GM19239 (cell line): ENCODE measurements around the gene XIRP2.

Source experiments
- DNase-seq: peaks from one replicate; pipeline ENCODE4 v3.0.0; 2011; ENCODE audit warnings: low spot score; ENCODE audit not compliant: insufficient read length
- FAIRE-seq: peaks from 2 replicates; lab custom pipeline; 2011; peaks lifted over from hg19 to GRCh38; lab: Jason Lieb, UNC

The XIRP2 gene

DNA sequence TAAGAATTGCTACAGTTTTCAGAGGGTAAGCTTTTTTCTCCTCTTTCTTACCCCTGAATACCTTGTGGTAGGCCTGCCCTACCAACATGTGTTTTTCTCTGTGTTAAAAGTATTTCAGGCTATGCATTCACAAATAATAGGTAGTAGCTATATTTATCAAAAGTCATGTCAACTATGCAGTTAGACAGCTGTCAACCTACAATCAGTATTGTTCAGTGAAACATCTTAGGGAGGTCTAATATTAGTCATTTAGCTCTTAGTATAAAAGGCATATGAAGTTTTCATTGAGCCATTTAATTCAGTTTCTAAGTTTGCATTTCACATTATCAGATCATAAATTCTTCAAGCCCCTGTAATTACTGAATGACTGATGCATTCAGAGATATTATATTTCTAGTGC, 36.7 kb downstream of the XIRP2 start:
- FAIRE-seq: no peak

DNA sequence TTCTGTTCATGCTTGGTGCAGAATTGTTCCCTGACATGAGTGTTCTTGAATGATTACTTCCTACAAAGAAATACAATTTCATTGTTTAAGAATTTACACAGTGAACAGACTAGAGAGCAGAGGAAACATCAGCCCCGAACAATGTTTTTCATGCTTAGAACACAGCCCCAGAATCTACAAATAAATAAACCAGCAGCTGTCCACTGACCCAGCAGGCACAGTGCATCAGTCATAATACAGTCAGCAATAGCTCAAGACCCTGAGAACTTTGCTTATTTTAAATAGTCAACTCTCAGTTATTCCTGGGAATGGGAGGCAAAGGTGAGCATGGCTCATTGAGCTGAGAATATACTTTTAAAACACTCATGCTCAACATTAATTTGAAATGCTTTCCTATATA, 38.4 kb downstream of the XIRP2 start:
- FAIRE-seq (no peak), DNase-seq (no peak)

More for the DNA sequence above, 36.7 kb downstream of the XIRP2 start:
- DNase-seq: no peak

DNA sequence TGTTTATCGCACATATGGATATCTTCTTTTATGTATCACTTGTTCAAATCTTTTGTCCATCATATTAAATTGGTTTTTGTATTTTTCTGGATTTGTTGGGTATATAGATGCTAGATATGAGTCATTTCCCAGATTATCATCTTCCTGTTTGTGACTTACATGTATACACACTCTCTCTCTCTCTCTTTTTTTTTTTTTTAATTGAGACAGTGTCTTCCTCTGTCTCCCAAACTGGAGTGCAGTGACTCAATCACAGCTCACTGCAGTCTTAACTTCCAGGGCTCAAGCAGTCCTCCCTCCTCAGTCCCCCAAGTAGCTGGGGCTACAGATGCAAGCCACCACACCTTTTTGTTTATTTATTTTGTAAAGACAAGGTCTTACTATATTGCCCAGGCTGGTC, 43.8 kb downstream of the XIRP2 start:
- FAIRE-seq (no peak), DNase-seq (no peak)

DNA sequence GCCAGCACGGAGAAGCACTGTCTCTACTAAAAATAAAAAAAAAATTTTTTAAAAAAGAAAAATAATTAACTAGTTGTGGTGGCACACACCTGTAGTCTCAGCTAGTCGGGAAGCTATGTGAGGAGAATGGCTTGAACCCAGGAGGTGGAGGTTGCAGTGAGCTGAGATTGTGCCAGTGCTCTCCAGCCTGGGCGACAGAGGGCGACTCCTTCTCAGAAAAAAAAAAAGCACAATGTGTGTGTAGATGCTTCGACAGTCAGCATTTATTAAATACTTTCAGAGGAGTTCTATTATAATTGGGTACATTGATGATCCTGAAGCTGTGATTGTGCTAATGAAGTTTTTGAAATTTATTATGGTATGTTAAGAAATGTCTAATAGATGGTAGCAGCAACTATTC, 46.5 kb downstream of the XIRP2 start:
- FAIRE-seq (no peak), DNase-seq (no peak)

DNA sequence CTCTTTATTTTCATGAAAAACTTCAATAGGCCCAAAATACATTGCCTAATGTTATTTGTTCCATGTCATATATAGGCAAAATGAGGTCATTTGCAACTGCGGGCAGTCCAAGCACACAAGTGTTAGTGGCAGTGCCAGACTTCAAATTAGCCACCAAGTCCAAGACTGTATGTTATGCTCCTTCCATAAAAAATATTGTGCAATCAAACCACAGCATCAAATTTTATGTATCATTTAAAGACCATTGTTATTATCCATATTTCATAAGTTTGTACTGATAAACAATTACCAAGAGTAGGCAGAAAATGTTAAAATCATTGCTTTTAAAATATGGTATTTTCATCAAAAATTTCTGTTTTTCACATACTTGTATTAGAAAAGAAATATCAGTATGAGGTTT, 54.1 kb downstream of the XIRP2 start:
- no peak for DNase-seq
- FAIRE-seq: no peak

DNA sequence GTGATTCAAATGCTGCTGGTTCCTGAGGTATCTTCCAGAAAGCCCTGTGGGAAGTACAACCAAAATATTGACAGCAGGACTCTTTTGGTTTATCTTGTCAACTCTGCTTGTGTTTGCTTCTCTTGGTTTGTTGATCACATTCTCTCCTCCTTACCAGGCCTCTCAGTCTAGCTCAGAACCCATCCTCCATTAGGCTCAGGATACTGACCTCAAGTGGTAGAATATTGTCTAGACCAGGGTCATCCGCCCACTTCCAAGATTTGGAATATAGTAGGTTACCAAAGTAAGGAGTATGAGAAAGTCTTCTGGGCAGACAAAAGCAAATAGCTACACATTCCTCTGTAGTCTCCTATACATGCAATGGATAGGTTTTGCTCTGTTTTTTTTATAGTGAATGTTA, 56.6 kb downstream of the XIRP2 start:
- DNase-seq (no peak), FAIRE-seq (no peak)

DNA sequence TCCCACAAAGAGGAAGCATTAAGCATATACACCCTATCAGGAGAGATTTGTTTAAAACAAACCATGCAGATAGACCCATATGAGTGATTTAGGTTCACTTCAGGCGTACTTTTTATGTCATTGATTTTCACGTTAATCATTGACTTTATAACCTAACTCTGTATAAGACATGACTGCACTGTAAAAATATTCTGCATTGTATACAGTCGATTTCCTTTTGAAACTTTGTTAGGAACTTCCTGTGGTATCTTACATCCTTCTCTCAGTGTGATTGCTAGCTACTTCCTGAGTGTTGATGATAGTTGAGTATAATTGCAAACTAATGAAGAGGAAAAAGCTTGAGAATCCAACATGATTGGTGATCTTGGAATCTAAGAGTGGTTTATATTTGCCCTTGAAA, 69.4 kb downstream of the XIRP2 start:
- FAIRE-seq (no peak), DNase-seq (no peak)

DNA sequence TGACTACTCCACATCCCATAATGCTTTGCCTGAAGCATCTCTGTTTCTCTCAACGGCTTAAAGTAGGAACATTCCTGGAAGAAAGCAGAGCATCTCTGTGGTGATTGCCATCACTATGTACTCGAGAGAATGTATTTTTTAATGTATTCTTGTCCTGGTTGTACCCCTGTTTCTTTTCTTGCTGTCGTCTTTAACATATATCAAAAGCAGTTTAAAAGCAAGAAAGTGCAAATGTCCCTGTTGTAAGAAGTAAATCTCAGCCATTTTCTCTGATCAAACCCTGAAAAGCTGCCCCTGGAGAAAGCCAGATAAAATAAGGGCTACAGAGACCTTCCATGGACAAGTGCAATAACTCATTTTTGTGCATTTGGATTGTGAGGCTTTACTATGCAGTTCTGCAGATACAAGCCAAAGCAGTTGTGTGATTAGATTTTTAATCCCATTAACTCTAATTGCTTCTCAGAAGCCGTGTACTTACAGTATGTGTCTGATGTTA, 70.8 kb downstream of the XIRP2 start:
- no peak for DNase-seq
- FAIRE-seq: no peak

DNA sequence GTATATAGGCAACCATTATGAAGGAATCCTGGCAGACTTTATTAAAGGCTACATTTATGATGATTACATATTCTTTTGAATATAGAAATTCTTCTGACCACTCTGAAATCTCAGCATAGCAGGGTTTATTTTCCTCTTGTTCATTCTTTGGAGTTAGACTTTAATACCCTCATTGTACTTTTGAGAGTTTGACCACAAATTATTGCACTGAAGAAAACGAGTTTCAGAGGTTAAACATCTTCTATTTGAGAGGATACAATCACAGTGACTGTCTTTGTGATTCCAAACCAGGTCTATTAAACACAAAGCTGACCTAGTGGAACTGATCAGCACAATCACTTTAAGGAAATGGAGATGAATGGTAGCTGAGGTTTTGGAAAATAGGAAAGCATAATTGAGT, 71.3 kb downstream of the XIRP2 start:
- FAIRE-seq: no peak
- no peak for DNase-seq

DNA sequence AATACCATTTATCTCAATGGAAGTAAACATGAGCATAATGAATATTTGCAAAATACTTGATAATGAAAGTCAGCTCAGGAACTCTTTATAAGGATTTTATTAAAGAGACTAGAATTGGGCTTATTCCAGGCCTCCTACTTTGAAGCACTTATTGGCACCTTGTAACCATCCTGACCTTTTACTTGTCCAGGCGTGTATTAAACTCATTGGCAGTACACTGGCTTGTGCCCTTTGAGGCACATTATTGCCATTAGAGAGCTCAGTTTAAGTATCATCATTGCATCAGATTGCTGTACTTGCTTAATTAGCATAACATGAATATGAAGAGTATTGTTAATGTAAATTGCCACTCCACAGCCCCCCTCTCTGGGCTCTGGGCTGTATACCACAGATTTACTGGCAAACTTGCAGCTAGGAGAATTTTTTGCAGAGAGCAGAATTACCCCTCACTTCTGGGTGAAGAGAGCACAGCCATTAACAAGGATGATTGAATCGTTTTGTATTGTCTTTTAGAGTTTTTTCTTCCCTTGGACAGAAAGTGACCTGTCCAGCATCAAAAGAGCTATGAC, 72.5 kb downstream of the XIRP2 start:
- no peak for DNase-seq
- FAIRE-seq: no peak

DNA sequence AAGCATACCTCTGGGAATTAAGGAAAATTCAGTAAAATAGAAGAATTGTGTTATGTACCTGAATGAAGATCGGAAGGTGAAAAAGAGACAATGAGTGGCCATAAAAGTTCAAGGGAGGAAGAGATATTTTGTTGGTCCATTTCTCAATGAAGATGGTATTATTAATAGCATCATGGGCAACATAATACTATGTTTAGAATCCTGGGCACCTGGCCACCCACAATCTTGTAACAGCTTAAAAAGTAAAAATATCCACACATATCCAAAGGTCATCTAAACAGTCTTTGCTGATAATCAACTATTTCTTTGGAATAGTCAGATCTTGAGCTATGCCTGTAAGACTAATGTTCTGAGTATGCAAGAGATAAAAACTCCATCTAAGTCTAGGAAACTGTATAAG, 73.7 kb downstream of the XIRP2 start:
- FAIRE-seq: no peak
- no peak for DNase-seq

DNA sequence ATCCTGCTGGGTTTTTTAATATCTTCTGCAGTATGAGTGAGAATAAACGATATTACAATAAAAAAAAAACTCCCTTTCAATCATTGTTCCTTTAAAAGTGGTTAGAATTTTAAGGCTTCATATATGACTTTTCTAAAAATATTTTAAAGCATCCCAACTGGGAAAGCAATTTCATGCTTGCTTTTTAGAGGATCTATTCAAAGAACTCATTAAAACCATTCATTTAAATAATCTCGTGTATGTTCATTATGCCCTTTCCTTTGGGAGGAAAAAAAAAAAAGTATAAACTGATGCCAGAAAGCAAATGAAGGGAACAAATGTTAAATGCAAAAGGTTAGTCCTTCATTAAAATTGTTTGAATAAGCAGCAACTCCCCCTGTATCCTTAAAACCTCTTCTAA, 81.2 kb downstream of the XIRP2 start:
- no peak for FAIRE-seq
- no peak for DNase-seq

DNA sequence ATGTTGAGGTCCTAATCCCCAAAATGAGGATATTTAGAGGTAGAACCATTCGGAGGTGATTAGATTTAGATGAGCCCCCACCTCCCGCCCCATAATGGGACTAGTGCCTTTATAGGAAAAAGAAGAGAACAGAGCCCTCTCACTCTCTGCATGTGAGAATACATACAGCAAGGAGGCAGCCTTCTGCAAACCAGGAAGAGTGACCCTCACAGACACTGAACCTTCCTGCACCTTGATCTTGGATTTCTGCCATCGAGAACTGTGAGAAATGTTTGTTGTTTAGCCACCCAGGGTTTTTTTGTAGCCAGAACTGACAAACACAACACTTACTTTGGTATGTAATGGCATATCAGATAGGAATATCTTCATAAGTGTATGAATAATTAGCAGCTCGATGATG, 83.7 kb downstream of the XIRP2 start:
- no peak for FAIRE-seq
- no peak for DNase-seq

DNA sequence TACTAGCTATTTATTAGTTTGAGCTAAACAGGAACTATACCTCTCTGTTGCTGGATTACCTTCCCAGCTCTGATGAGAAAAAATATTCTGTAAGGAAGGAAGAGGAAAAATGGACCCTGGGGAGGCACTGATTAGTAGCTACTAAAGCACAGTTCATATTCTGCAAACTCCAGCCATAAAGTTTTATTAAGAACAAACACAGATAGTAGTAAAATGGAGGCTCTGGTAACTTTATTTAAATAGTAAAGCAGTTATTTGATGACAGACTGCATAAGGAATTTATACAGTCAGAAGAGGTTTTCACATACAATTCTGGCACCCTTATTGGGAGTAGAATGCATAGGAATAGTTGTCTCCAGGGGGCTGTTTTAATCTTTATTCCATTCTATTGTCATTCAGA, 84.1 kb downstream of the XIRP2 start:
- DNase-seq: no peak

DNA sequence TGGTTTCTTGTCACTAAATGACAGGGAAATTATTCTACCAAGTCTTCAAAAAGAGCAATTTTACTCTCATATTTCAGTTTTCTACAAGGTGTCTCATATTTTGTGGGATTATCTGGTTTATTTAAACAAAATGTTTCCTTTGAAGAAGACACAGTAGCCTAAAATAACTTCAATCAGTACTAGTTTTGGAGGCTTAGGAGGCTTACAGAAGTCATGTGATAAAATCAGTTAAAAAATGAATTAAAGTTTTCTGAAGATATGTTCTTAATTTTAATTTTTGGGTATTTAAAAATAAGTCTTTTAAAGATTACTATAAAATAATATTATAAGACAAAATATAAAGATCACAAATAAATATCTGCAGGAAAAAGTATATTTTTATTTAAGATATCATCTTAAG, 95.9 kb downstream of the XIRP2 start:
- FAIRE-seq: no peak

More for the DNA sequence above, 84.1 kb downstream of the XIRP2 start:
- no peak for FAIRE-seq

DNA sequence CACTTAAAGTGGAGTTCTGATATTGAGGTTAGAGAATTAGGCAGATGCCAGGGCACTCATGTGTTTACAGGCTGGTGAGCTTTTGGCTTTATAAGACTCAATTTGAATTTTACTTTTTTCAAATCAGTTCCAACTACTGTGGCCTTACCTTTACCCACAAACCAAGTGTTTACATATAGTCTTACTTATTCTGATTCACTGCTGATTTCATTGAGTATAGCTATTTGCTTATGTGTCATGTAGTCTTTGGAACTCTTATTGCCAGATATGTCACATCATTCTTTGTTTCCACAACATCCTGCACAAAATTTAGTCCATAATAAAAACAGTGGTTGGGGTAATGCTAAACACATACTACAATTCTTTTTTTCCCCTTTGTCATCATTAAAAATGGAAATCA, 96.5 kb downstream of the XIRP2 start:
- no peak for FAIRE-seq

More for the DNA sequence above, 95.9 kb downstream of the XIRP2 start:
- DNase-seq: no peak

DNA sequence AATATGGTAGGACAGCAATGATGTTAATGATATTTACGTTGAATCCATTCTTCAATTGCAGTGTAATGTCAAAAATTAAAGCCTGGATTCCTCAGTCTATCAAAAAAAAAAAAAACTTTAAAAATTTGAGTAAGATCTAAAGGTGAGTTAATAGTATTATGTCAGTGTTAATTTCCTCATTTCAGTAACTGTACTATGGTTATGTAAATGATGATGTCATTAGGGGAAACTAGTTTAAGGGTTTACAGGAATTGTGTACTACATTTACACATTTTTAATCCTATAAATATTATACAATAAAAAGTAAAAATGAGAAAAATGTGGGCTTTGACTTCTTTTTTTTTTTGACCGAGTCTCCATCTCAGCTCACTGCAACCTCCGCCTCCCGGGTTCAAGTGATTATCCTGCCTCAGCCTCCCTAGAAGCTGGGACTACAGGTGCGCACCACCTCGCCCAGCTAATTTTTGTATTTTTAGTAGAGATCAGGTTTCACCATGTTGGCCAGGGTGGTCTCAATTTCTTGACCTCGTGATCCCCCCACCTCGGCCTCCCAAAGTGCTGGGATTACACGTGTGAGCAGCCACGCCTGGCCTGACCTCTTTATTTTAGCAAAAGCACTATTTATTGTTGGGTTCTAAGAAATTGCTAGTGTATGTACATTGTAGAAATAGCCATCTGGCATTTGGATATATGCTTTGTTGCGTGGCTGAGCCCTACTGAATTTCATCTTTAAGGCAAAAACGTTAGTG, 106.5 kb downstream of the XIRP2 start:
- FAIRE-seq: no peak
- DNase-seq: no peak

More for the DNA sequence above, 96.5 kb downstream of the XIRP2 start:
- no peak for DNase-seq

DNA sequence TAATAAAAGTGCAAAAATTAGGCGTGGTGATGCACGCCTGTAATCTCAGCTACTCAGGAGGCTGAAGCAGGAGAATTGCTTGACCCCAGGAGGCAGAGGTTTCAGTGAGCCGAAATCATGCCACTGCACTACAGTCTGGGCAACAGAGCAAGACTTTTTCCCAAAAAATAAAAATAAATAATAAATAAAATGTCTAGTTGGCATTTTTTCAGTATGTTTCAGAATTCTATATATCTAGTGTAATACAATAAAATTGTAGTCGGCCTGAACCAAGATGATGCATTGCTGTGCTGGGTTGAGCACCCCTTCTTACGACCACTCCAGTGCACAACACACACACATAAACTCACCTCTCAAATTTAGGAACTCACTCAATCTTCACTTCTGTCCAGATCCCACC, 108.2 kb downstream of the XIRP2 start:
- FAIRE-seq (no peak), DNase-seq (no peak)

DNA sequence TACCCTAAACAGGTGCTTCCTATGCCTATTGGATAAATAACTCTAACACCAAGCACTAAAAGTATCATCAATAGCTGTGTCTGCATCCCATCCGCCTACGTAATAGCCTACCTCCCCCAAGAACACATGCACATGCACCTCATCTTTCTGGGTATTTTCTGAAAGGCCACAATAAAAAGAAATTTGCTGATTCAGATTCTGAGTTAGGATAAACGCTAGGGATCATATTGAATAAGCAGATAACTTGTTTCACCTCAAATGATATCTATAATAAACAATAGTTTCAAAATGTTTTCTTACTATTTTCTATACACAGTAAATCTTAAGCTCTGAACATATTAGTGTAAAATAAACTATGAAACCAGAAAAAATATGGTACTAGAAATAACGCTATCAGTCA, 112.9 kb downstream of the XIRP2 start:
- no peak for FAIRE-seq
- no peak for DNase-seq

DNA sequence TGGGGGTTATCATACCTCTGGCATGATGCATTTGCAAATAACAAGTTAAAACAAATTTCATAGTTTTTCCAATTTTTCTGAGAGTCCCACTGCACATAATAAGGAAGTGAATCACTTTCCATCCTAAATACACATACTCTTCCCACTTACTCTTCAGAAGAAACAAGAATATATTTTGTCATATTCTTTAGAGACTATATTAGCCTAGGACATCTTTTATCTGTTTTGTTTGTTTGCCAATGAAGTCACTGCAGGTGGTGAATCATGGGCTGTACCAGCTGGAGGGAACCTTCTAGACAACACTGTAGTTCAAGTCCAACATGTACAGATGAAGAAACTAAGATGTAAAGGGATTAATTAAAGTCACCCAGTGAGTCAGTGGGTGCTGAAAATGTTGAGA, 116.8 kb downstream of the XIRP2 start:
- no peak for FAIRE-seq
- no peak for DNase-seq

DNA sequence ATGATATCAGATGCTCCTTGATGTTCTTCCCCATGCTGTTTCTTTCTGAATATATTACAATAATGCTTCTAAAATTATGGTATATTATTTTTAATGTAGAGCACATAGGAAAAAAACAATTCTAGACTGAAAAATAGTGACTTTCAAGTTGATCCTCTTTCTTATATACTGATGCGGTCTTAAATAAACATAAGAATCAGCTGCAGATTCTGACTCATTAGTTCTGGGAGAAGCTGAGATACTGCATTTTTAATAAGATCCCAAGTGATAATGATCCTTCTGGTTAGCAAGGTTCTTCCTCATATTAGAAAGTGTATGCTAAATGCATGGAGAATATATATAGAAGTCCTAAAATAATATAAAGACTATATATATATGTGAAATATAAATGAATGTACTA, 124.9 kb downstream of the XIRP2 start:
- no peak for FAIRE-seq
- DNase-seq: no peak

DNA sequence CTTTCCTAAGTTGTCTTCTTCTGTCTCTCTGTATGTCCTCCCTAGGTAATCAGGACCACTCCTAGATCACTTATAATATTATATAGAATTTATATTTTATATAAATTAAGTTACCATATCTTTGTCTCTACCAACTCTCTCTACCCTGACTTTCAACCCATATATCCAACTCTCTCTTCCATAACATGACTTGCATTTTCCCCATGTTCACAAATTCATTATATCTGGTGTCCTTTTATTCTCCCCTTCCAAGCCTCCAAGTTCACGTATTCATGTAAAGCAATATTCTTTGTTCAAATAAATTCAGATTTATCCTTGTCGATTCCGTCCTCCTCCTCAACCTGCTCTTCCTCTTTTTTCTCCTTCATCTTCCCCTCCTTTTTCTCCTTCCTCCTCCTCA, 127.5 kb downstream of the XIRP2 start:
- FAIRE-seq (no peak), DNase-seq (no peak)
